Esophagus squamous epithelium (tissue), 5 donors: Measurements from ENCODE around the gene ELK3. TPM values are rescaled to one million over a fixed set of nuclear protein-coding genes. Genes with fewer than 3 reads are reported as not detected.

Source experiments
- DNase-seq: peaks from one replicate; lab custom pipeline; 2025; lab: John Stamatoyannopoulos, UW
- H3K27ac ChIP-seq, 4 donors: fragments of 200-600 bp; sonication (generic); one replicate each; pipeline ENCODE4 v1.5.1; 2016 to 2019; ENCODE audit warnings: mild to moderate bottlenecking in 1 of 4
- H3K27me3 ChIP-seq, 4 donors: fragments of 200-600 bp; sonication (generic); 1 replicate in 3 of 4; 2 replicates in 1 of 4; pipeline versions ENCODE4 v1.5.1 to v1.6.0; 2017 to 2021; ENCODE audit warnings: antibody characterized with exemption in 1 of 4
- H3K36me3 ChIP-seq, 3 donors: fragments of 200-600 bp; sonication (generic); one replicate each; pipeline ENCODE4 v1.5.1; 2016 to 2019
- H3K4me1 ChIP-seq, 3 donors: fragments of 200-600 bp; sonication (generic); one replicate each; pipeline ENCODE4 v1.5.1; 2017 to 2019
- H3K4me3 ChIP-seq, 4 donors: fragments of 200-600 bp; sonication (generic); 1 replicate in 3 of 4; 2 replicates in 1 of 4; pipeline ENCODE4 v1.5.1; 2016 to 2019; ENCODE audit warnings: mild to moderate bottlenecking in 2 of 4, moderate library complexity in 1 of 4
- H3K9me3 ChIP-seq, 3 donors: fragments of 200-600 bp; sonication (generic); one replicate each; pipeline ENCODE4 v1.5.1; 2016 to 2019
- POLR2A ChIP-seq, 4 donors: fragments of 450-650 bp; IDR thresholded peaks; one replicate each; pipeline ENCODE4 v1.6.1; 2017; ENCODE audit warnings: antibody characterized with exemption in 4 of 4, mild to moderate bottlenecking in 4 of 4, moderate library complexity in 3 of 4
- WGBS, 2 donors: methylation state at CpG; one replicate each; pipeline ENCODE4 v1.1.5; 2018; 5-methylcytosine and 5-hydroxymethylcytosine counted together
- intact Hi-C: fragments of 100-400 bp; cut with DNase I; formaldehyde crosslinking; loops from one replicate; pipeline ENCODE4 v1.15.0; 2022
- total RNA-seq, 4 donors: library from RNA; depleted of rRNA; stranded (reverse); fragments of >200 nt; gene quantifications; one replicate each; pipeline ENCODE4 v1.1.0, GENCODE V29; 2016
- TF ChIP-seq, protein P1 (sequence below), 6 experiments: fragments of 450-650 bp in 4 of 6; fragments of 200-600 bp in 2 of 6; sonication (generic) in 2 of 6; IDR thresholded peaks; one replicate each; pipeline ENCODE4 v1.5.1; 2016 to 2019; ENCODE audit warnings: antibody characterized with exemption in 6 of 6, mild to moderate bottlenecking in 4 of 6, moderate library complexity in 4 of 6
- donor health status: DM: yes; HTN: yes; CAD: no.

The ELK3 gene
- total RNA-seq, 4 donors from 2014 or later = 24.8 to 44.0 (median 34.8) TPM

DNA sequence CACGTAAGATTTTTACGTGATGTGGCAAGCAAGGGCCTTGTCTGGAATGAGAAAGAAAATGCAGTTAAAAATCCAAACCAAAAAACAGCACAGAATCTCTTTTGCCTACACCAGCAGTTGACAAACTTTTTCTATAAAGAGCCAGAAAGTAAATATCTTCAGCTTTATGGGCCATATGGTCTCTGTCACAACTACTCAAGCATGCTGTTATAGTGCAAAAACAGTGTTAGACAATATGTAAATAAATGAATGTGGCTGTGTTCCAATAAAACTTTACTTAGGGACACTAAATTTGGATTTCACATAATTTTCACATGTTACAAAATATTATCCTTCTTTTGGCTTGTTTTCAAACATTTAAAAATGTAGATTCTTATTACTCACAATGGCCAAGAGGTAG, 6.2 kb upstream of the ELK3 start:
- Histone ChIP-seq H3K27me3 (no peaks in the 10 kb centered on the region), H3K27ac (no peak overlapping the region), H3K4me1 (peaks cover 0 to 8% (median 0%) of the 10 kb centered on the region in 3 donors), H3K4me3 (no peak overlapping the region), H3K36me3 (no peaks in the 10 kb centered on the region), H3K9me3 (no peaks in the 10 kb centered on the region)
- TF ChIP-seq, protein P1, sequence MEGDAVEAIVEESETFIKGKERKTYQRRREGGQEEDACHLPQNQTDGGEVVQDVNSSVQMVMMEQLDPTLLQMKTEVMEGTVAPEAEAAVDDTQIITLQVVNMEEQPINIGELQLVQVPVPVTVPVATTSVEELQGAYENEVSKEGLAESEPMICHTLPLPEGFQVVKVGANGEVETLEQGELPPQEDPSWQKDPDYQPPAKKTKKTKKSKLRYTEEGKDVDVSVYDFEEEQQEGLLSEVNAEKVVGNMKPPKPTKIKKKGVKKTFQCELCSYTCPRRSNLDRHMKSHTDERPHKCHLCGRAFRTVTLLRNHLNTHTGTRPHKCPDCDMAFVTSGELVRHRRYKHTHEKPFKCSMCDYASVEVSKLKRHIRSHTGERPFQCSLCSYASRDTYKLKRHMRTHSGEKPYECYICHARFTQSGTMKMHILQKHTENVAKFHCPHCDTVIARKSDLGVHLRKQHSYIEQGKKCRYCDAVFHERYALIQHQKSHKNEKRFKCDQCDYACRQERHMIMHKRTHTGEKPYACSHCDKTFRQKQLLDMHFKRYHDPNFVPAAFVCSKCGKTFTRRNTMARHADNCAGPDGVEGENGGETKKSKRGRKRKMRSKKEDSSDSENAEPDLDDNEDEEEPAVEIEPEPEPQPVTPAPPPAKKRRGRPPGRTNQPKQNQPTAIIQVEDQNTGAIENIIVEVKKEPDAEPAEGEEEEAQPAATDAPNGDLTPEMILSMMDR (IDR thresholded peaks at IDR 0.05) = no peak
- TF ChIP-seq POLR2A (IDR thresholded peaks at IDR 0.05) = no peak
- intact Hi-C loops = no loop called here
- no peak for DNase-seq
- WGBS, 2 donors = 63 to 76% methylated on average over 2 of the region's 2 CpGs

- H3K27me3 ChIP-seq = no peaks in the 10 kb centered on the region
- no peak overlapping the region for H3K27ac ChIP-seq
- no peak for TF ChIP-seq POLR2A (IDR thresholded peaks at IDR 0.05)
- TF ChIP-seq, protein P1 (IDR thresholded peaks at IDR 0.05) = no peak
- no peak for DNase-seq
- no peaks in the 10 kb centered on the region for H3K36me3 ChIP-seq
- intact Hi-C loops = no loop called here
- H3K4me3 ChIP-seq = no peak overlapping the region
- peaks cover 0 to 19% (median 0%) of the 10 kb centered on the region in 3 donors for H3K4me1 ChIP-seq
- 81 to 93% methylated on average over 5 of the region's 5 CpGs for WGBS, 2 donors
- no peaks in the 10 kb centered on the region for H3K9me3 ChIP-seq
Observed at GRCh38 chr12:96189781-96190180, 4.4 kb upstream of the ELK3 start.

GRCh38 chr12:96190413-96191108, 3.6 kb upstream of the ELK3 start:
- no peak for DNase-seq
- intact Hi-C loops = no loop called here
- Histone ChIP-seq H3K4me3 (no peak overlapping the region), H3K9me3 (no peaks in the 10 kb centered on the region), H3K27me3 (no peaks in the 10 kb centered on the region), H3K36me3 (no peaks in the 10 kb centered on the region), H3K4me1 (peaks cover 0 to 19% (median 0%) of the 10 kb centered on the region in 3 donors), H3K27ac (no peak overlapping the region)
- WGBS, 2 donors = 63 to 76% methylated on average over 8 of the region's 10 CpGs
- TF ChIP-seq, protein P1 (IDR thresholded peaks at IDR 0.05) = no peak
- no peak for TF ChIP-seq POLR2A (IDR thresholded peaks at IDR 0.05)

GRCh38 chr12:96192926-96193573, 1.1 kb upstream of the ELK3 start:
- intact Hi-C loops = no loop called here
- 65 to 74% methylated on average over 7 to 9 of the region's 9 CpGs for WGBS, 2 donors
- TF ChIP-seq, protein P1 (IDR thresholded peaks at IDR 0.05) = no peak
- no peak for TF ChIP-seq POLR2A (IDR thresholded peaks at IDR 0.05)
- H3K4me3 ChIP-seq = no peak overlapping the region
- DNase-seq = no peak
- no peaks in the 10 kb centered on the region for H3K36me3 ChIP-seq
- H3K9me3 ChIP-seq = no peaks in the 10 kb centered on the region
- peaks cover 8 to 35% (median 18%) of the 10 kb centered on the region in 3 donors for H3K4me1 ChIP-seq
- H3K27ac ChIP-seq = peak overlapping the region; percentile 90 to 97 (median 92)
- no peaks in the 10 kb centered on the region for H3K27me3 ChIP-seq

DNA sequence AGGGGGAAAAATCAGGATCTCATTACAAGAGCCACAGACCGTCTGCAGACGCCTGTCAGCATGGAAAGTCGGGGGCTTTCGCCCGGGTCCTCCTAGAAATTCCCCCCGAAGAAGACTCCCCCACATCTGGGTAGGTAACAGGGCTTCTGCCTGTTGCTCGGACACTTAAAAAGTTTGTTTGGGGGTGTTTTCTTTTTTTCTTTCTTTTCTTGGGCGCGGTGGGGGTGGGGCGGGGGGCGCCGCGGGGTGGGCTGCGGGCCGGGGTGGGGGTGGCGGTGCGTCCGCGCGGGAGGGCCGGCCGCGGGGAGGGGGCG, 358 bp downstream of the ELK3 start:
- TF ChIP-seq POLR2A (IDR thresholded peaks at IDR 0.05) = no peak
- TF ChIP-seq, protein P1 (IDR thresholded peaks at IDR 0.05) = no peak
- intact Hi-C loops = no loop called here
- Histone ChIP-seq H3K4me3 (peak overlapping the region; percentile 71 to 92 (median 86)), H3K27me3 (no peaks in the 10 kb centered on the region), H3K27ac (peak overlapping the region; percentile 90 to 97 (median 92)), H3K9me3 (no peaks in the 10 kb centered on the region), H3K4me1 (peaks cover 18 to 50% (median 31%) of the 10 kb centered on the region in 3 donors), H3K36me3 (no peaks in the 10 kb centered on the region)
- no peak for DNase-seq
- WGBS, 2 donors = 0% methylated on average over 6 to 7 of the region's 24 CpGs
